GM19452 (cell line): ENCODE data around the gene PNMA6F.
"Not testable (repeated sequence)": the region's sequence is repeated elsewhere in the genome, so short reads cannot be mapped to it uniquely, and the experiment has no call there.

Experiments
- ATAC-seq: cut with Tn5 transposase; IDR thresholded peaks from one replicate; pipeline ENCODE4 v1.9.1; 2021; ENCODE audit not compliant: unreplicated experiment

Gene PNMA6F

GRCh38 chrX:153303276-153304262, 18.0 kb downstream of the PNMA6F start:
- no peak for ATAC-seq

- ATAC-seq: no peak
These were observed 18.8 kb downstream of the PNMA6F start for GRCh38 chrX:153302796-153303195.

DNA sequence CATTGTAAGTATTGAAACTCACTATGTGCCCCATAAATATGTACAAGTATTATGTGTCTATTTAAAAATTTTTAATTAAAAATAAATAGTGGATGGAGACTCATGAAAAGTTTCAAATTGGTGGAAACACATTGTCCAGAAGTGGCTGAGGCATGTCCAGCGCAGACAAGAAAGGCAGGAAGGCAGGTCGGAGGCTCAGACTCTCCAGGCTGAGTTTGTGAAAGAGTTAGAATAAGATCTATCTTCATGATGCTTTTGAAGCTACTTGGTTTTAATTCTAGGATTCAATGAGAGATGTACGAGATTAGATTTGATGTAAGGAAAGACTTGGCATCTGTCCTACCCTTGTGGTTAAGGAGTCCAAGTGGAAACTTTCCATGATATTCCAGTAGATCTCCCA, 19.8 kb downstream of the PNMA6F start:
- no peak for ATAC-seq

DNA sequence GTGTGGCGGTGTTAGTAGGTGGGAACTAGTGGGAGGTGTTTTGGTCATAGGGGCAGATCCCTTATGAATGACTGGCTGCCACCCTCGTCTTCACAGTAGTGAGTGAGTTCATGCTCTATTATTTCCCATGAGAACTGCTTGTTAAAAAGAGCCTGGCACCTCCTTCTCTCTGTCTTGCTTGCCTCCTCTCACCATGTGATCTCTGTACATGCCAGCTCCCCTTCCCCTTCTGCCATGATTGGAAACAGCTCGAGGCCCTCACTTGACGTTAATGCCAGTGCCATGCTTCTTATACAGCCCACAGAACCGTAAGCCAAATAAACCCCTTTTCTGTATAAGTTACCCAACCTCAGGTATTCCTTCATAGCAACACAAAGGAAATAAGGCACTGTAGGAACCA, 21.7 kb downstream of the PNMA6F start:
- ATAC-seq: no peak

DNA sequence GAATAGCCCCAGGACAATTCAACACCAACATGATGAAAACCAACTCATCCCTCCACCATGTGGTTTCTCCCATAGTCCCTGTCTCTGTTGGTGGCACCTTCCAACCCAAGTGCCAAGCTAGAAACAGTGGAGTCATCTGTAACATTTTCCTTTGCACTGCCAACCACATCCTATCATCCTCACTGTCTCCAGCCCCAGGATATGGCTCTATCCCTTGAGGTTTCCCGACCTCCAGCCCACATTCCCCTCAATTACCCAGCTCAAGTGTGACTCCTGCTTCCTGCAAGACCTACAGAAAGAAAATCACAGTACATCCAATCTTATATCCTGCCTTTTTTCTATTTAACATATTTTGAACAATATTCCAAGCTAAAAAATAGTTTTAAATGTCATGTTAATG, 24.2 kb downstream of the PNMA6F start:
- ATAC-seq: no peak

- not testable (repeated sequence) for ATAC-seq
These were observed 28.0 kb downstream of the PNMA6F start for GRCh38 chrX:153293485-153294071.

DNA sequence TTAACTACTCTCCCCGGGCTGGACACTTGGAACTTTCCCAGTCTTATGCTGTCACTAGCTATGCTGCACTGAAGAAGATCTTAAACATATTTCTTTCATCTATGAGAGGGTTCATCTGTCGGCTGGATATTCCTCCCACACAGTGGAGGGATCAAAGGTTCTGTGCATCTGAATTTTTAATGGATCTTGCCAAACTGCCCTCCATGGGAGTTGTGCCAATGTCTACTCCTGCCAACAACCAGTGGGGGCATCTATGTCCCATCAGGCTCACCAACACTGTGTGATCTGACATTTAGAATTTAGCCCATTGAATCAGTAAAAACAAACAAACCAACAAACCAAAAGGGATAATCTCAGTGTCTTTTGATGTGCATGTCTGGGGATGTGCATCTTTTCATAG, 32.8 kb downstream of the PNMA6F start:
- not testable (repeated sequence) for ATAC-seq

GRCh38 chrX:153285678-153286077, 35.9 kb downstream of the PNMA6F start:
- not testable (repeated sequence) for ATAC-seq

DNA sequence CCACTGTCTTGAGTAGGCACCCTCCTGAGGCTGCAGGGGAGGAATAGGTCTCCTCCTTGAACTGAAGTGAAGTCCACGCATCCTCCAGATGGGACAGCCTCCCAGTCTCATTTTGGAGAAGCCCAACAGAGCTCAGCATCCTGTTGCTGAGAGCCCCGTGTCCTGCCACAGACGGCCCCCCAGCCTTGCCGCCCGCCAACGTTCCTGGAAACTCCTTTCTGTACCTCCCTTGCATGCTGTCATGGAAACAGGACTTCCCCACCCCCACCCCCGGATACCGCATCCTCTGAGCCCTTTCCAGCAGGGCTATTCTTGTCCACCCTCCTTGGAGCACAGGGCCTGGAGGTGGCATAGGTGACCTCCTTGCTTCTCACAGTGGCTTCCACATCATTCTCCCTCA, 37.6 kb downstream of the PNMA6F start:
- ATAC-seq: not testable (repeated sequence)

DNA sequence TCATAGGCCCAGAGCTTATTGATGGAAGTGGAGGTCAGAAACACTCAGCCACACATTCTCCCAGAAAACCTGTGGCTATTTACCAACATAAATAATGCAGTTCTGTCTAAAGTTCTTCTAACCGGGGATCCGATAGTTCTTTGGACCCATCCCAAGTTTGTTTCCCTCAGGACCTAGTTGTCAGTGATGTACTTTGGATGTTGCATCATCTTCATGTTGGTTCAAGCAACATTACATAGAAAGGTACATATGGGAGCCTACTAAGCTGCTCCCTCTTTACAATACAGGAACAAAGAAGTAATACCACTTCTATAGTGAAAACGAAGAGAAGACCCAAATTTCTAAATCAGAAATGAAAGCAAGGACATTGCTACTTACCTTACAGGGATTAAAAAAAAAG, 39.8 kb downstream of the PNMA6F start:
- not testable (repeated sequence) for ATAC-seq

GRCh38 chrX:153279304-153279703, 42.3 kb downstream of the PNMA6F start:
- not testable (repeated sequence) for ATAC-seq

GRCh38 chrX:153276049-153276448, 45.5 kb downstream of the PNMA6F start:
- not testable (repeated sequence) for ATAC-seq

- ATAC-seq: not testable (repeated sequence)
These were observed 46.1 kb downstream of the PNMA6F start for GRCh38 chrX:153275418-153275817.

DNA sequence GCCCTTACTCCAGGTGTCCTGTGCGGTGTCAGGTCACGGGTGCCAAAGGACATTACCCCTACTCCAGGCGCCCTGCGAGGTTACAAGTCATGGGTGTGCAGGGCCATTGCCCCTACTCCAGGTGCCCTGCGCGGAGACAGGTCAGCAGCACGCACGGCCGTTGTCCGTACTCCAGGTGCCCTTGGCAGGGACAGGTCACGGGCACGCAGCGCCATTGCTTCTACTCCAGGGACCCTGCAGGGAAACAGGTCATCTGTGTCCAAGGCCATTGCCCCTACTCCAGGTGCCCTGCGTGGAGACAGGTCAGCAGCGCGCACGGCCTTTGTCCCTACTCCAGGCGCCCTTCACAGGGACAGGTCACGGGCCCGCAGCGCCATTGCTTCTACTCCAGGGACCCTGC, 49.0 kb downstream of the PNMA6F start:
- ATAC-seq: not testable (repeated sequence)

- not testable (repeated sequence) for ATAC-seq
These were observed 49.5 kb downstream of the PNMA6F start for GRCh38 chrX:153272070-153272469.
